CD4-positive, alpha-beta T cell treated with Interleukin-6 at 100 ng/mL for 8 hours (primary cell): ENCODE measurements around the gene TMEM167B.
"Not testable (repeated sequence)": the region's sequence is repeated elsewhere in the genome, so short reads cannot be mapped to it uniquely, and the experiment has no call there.

Experiments
- DNase-seq: peaks from one replicate; pipeline ENCODE4 v3.0.0-alpha.2; 2020; ENCODE audit warnings: mixed read lengths, low spot score

The TMEM167B gene

GRCh38 chr1:109113590-109114341 is 23.2 kb downstream of the TMEM167B start, which contains the start of gene ELAPOR1:
TSS of gene ELAPOR1 (plus strand) at chr1:109114115. CDS start at chr1:109114184, 69 bp downstream.
- DNase-seq, result peak; percentile 92

GRCh38 chr1:109114342-109114674 is 23.7 kb downstream of the TMEM167B start:
- DNase-seq, result no peak

- no peak for DNase-seq
These were observed 25.1 kb downstream of the TMEM167B start for GRCh38 chr1:109115685-109116084.

DNA sequence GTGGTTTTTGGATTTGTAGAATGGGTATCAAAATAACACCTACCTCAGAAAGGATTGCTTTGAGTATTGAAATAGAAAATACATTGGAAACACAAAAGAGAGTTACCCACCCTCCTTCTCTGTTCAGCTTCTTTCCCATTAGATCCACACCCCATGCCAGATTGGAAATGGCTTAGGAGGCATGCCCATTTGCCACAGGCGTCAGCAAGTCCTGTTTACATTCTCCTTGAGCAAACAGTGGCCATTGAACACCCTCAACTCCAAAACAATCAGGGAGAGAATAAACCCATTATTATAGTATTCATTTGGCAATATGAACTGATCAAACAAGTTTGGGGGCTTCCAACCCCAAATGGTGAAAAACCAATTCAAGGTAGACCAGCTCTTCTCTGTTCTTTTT is 25.7 kb downstream of the TMEM167B start:
- no peak for DNase-seq

- DNase-seq, result no peak
These were observed 27.5 kb downstream of the TMEM167B start for GRCh38 chr1:109118089-109118488.

- DNase-seq, result no peak
These were observed 29.8 kb downstream of the TMEM167B start for GRCh38 chr1:109120356-109120755.

DNA sequence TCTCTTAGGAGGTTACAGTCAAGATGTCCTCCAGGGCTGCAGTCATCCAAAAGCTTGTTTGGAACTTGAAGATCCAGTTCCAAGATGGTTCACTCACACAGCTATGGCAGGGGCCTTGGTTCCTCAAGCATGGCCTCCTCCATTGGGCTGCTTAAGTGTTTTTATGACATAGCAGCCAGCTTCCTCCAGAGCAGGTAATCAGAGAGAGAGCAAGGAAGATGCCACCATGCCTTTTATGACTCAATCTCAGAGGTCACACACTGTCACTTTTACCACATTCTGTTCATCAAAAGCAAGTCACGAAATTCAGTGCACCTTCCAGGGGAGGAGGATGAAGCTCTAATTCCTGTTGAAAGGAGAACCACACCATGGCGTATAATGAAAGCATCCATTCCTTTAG is 40.5 kb downstream of the TMEM167B start:
- no peak for DNase-seq

GRCh38 chr1:109131800-109132199 is 41.2 kb downstream of the TMEM167B start:
- no peak for DNase-seq

- DNase-seq, result no peak
These were observed 42.6 kb downstream of the TMEM167B start for GRCh38 chr1:109133002-109133706.

- no peak for DNase-seq
These were observed 43.3 kb downstream of the TMEM167B start for GRCh38 chr1:109133815-109134214.

GRCh38 chr1:109134423-109134822 is 43.9 kb downstream of the TMEM167B start:
- no peak for DNase-seq

GRCh38 chr1:109135940-109136339 is 45.4 kb downstream of the TMEM167B start:
- no peak for DNase-seq

- no peak for DNase-seq
These were observed 46.2 kb downstream of the TMEM167B start for GRCh38 chr1:109136766-109137165.

- DNase-seq, result no peak
These were observed 47.4 kb downstream of the TMEM167B start for GRCh38 chr1:109137958-109138357.

GRCh38 chr1:109138358-109138757 is 47.8 kb downstream of the TMEM167B start:
- no peak for DNase-seq

GRCh38 chr1:109140392-109140791 is 49.8 kb downstream of the TMEM167B start:
- DNase-seq, result no peak

DNA sequence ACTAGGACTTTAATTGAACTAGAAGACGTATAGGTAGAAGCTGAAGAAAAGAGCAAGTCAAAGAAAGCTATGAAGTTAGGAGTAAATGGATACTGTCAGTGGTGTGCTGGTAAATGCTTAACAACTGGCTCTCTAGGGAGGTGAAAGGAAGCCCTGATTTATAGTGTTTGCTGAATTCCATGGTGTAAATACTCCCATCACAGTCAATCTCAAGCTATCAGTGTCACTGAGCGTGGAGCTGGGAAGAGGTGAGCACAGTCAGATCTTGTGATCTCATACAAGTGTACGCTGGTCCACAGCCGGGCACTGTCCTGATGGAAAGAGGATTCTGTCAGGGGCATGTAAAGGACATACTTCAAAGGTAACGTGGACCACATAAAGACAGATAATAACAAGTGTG is 51.7 kb downstream of the TMEM167B start:
- no peak for DNase-seq

GRCh38 chr1:109142725-109143124 is 52.2 kb downstream of the TMEM167B start:
- not testable (repeated sequence) for DNase-seq
